HL-60 (cell line): ENCODE results near the gene GTPBP6.

Experiments
- TF ChIP-seq, protein P1 (sequence below): IDR thresholded peaks from 2 replicates; pipeline ENCODE4 v1.6.1; 2012; ENCODE audit warnings: low read depth; ENCODE audit not compliant: insufficient replicate concordance
- TF ChIP-seq, protein P2 (sequence below): IDR thresholded peaks from one replicate; pipeline ENCODE4 v1.5.1; 2011; ENCODE audit warnings: low read length, control low read depth, inconsistent platforms; ENCODE audit not compliant: insufficient read depth

DNA sequence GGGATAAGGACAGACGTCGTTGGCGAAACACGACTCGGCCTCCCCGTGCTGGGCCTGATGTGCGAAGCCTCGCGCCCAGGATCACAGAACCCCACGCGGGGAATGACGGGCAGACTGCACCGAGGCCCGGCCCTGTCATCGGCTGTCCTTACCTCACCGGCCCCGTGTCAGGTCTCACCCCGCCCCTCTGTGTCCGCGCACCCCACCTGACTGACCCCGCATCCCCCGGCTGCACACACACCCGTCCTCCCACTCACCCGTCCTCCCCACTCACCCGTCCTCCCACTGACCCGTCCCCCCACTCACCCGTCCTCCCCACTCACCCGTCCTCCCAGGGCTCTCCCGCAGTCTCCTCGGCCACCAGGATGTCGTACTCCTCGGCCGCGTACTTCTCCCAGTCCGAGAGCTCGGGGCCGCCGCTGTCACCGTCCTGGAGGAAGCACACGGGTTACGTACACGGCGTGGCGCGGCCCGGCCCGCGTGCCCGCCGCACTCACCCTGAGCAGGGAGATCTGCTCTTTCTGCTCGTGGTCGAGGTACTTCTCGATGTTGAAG lies 19.8 kb upstream of the GTPBP6 start:
- TF ChIP-seq, protein P1, sequence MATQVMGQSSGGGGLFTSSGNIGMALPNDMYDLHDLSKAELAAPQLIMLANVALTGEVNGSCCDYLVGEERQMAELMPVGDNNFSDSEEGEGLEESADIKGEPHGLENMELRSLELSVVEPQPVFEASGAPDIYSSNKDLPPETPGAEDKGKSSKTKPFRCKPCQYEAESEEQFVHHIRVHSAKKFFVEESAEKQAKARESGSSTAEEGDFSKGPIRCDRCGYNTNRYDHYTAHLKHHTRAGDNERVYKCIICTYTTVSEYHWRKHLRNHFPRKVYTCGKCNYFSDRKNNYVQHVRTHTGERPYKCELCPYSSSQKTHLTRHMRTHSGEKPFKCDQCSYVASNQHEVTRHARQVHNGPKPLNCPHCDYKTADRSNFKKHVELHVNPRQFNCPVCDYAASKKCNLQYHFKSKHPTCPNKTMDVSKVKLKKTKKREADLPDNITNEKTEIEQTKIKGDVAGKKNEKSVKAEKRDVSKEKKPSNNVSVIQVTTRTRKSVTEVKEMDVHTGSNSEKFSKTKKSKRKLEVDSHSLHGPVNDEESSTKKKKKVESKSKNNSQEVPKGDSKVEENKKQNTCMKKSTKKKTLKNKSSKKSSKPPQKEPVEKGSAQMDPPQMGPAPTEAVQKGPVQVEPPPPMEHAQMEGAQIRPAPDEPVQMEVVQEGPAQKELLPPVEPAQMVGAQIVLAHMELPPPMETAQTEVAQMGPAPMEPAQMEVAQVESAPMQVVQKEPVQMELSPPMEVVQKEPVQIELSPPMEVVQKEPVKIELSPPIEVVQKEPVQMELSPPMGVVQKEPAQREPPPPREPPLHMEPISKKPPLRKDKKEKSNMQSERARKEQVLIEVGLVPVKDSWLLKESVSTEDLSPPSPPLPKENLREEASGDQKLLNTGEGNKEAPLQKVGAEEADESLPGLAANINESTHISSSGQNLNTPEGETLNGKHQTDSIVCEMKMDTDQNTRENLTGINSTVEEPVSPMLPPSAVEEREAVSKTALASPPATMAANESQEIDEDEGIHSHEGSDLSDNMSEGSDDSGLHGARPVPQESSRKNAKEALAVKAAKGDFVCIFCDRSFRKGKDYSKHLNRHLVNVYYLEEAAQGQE, result no peak
- TF ChIP-seq, protein P2, sequence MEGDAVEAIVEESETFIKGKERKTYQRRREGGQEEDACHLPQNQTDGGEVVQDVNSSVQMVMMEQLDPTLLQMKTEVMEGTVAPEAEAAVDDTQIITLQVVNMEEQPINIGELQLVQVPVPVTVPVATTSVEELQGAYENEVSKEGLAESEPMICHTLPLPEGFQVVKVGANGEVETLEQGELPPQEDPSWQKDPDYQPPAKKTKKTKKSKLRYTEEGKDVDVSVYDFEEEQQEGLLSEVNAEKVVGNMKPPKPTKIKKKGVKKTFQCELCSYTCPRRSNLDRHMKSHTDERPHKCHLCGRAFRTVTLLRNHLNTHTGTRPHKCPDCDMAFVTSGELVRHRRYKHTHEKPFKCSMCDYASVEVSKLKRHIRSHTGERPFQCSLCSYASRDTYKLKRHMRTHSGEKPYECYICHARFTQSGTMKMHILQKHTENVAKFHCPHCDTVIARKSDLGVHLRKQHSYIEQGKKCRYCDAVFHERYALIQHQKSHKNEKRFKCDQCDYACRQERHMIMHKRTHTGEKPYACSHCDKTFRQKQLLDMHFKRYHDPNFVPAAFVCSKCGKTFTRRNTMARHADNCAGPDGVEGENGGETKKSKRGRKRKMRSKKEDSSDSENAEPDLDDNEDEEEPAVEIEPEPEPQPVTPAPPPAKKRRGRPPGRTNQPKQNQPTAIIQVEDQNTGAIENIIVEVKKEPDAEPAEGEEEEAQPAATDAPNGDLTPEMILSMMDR, result no peak
